Dermis blood vessel endothelial cell (primary cell): ENCODE results near the gene PPP1R16B. TPM values are rescaled to one million over a fixed set of nuclear protein-coding genes. Genes with fewer than 3 reads are reported as not detected.

ENCODE experiments used
- DNase-seq: peaks from one replicate; pipeline ENCODE4 v3.0.0; 2010
- total RNA-seq: library from RNA; depleted of rRNA; stranded (reverse); fragments of >200 nt; gene quantifications from 2 replicates; pipeline ENCODE4 v1.2.3, GENCODE V29; 2014

The PPP1R16B gene
- total RNA-seq, 1 donor from 2014 or later = 247 TPM

DNA sequence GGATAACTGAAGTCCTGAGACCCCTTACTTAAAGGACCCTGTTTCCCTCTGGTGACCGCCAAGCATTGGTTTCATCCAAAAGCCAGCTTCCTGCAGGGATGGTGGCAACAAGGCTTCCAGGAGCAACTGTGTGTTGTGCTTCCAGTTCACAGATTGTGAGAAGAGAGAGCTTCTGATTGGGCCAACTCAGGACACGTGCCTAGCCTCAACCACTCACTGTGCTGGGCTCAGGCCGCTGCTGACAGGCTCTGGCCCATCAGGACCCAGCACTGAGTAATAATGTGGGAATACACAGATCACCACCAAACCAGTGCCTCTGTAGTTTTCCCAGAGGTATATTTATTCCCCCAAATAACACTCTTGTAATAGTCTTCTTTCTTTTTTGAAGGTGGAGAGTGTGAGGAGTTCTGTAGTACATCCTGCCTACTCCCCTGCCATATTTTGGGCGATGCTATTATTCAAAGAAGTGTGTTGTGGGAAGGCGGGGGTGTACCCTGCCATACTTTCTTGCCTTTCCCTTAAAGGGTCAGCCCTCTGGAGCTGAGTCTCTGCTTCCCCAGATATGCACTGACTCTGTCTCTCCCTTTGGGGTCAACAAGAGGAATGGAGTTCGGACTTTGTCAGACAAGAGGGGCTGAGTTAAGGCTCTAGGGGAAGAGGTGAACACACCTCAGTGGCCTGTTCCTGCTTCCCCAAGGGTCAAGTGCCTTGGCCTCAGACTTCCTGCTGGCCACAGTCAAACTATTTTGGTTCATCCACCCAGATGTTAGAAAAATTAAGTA is 23.2 kb downstream of the PPP1R16B start:
- peak; percentile 41 for DNase-seq

DNA sequence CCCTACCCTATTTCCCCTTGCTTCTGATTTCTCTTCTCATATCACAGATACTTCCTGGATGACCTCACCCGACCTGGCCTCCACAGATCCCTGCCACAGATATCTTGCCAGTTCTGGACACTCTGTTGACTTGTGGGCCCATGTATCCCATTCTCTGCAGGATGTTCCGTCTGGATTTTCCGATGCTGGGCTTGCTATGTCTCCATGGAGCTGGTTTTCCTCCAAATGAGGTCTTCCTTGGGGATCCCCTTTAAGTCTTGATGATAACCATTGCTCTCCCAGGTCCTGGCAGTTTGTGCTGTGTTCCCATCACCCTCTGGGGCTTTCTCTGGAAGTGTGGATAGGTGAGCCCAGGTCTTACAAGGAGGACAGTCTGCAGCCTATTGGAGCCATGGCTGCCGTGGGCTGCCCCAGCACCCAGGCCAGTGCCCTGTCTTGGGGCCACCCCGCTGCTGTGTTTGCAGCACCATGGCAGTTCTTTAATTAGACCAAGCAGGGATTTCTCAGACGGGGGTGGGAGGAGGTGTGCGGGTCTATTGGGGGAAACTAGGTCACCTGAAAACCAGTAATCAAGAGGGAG is 23.9 kb downstream of the PPP1R16B start:
- DNase-seq = peak; percentile 49

DNA sequence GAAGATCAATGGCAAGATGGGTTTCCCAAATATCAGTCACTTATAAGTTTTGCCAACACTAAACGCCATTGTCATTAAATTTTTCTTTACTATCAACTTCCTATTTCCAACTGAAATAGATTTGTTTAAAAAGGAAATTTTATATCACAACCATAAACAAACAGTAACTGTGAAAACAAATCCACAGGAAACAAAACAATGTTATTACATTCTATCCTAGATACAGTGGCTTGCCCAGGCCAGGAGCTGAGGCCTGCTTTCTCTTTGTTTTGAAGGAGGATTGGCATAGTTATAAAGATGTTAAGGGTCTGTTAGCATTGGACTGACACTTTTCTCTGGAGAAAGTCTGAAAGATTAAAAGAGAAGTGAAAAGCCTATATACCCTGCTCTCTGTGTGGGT is 24.9 kb downstream of the PPP1R16B start:
- DNase-seq = peak; percentile 37

DNA sequence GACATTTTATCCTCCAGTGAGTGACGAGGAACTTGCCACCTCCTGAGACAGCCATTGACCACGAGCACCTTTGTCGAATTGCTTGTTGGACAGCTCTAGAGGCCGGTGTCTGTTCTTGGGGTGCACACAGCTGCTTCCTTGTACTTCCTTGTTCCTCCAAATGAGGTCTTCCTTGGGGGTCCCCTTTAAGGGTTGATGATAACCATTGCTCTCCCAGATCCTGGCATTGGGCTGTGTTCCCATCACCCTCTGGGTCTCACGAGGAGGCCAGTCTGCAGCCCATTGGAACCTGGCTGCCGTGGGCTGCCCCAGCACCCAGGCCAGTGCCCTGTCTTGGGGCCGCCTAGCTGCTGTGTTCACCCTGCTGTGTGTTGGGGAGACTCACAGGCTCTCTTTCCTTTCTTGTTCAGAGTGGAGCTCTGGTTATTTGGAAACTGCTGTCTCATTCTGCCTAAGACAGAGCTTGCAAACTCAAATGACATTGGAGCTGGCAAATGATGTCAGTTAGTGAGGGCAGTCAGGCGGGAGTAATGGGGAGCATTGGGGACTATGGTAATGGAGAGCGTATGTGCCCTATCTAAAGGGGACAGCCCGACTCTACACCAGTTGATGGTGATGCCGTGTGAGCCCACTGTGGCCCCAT is 25.7 kb downstream of the PPP1R16B start:
- DNase-seq = no peak

DNA sequence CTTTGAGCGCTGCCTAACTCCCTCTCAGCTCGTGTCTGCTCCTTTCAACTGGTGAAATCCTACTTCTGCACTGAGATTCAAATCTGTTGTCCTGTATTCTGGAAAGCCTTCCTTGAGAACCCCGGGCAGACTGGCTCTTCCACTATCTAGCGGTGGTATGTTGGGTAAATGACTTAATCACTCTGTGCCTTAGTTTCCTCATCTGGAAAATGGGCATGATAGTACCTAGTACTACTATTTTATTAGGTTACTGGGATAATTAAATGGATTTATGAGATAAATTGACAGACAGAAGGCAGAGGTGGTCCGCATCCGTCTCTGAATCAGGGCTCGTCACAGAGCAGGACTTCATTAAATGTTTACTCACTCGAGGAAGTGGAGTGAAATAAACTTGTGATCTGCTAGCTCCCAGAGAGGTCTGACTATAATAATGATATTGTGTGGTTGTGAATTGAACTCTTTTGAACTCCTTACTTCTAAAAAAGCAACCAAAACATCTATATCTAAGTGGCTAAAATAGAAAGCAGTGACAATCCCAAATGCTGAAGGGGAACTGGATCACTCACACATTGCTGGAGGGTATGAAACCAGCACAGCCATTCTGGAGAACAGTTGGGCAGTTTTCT is 26.6 kb downstream of the PPP1R16B start:
- DNase-seq = no peak

DNA sequence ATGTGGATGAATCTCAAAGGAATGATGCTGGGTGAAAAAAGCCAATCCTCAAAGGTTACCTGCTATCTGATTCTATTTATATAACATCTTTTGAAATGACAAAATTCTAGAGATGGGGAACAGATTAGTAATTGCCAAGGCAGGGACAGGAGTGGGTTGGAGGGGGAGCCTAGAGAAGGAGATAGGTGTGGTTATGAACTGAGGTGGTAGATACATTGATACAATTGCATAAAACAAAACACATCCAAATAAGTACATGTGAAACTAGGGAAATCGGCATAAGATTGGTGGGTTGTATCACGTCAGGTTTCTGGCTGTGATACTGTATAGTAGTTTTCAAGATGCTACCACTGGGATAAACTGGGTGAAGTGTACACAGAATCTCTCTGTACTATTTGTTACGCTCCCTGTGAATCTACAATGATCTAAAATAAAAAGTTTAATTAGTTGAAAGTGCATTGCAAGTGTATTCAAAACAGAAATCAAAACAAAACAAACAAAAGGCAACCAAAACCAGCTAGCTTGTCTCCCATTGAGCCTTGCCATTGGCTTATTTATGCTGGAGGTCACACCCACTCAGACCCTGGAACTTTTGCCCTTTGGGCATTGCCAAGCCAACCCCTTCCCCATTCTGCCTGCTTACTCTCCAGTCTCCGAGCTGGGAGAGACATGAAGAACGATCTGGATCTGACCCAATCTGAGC is 27.8 kb downstream of the PPP1R16B start:
- DNase-seq = no peak

DNA sequence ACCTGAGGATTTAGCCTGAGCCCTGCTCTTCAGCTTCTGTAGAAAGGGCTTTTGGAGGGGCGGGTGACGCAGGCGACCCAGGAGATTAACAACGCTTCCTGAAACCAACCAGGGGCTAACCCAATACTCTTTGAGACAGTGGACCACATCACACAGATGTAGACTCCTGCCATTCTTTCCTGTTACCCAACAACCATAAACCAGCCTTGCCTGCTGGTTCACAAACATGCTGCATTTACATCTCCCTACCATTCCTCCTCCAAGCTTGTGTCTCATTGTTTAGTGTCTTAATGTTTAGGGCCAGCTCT is 28.3 kb downstream of the PPP1R16B start:
- DNase-seq = no peak

DNA sequence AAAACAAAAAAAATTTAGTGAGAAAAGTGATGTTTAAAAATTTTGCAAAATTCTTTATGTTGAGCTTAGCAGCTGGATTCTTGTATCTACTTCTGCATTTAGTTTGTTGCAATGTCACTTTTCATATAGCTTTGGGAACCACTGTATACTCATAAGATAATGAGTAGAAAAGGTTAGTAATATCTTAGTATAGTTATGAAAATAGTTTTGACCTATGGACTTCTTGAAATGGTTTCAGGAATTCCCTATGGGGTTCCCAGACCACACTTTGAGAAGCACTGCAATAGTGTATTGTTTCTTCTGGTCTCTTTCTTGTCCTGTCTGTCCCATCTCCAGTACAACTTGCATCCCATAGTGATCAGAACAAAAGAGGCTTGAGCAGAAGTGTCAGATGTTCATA is 29.4 kb downstream of the PPP1R16B start:
- no peak for DNase-seq

DNA sequence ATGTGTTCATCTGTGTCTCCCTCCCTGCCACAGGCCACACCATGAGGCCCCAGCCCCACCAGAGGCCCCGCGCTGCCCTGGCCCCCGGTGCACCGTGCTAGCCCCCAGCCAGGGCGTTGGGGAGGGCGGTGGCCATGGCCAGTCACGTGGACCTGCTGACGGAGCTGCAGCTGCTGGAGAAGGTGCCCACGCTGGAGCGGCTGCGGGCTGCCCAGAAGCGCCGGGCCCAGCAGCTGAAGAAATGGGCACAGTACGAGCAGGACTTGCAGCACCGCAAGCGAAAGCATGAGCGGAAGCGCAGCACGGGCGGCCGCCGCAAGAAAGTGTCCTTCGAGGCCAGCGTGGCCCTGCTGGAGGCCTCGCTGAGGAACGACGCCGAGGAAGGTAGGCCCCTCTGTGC is 30.3 kb downstream of the PPP1R16B start:
- DNase-seq = no peak

DNA sequence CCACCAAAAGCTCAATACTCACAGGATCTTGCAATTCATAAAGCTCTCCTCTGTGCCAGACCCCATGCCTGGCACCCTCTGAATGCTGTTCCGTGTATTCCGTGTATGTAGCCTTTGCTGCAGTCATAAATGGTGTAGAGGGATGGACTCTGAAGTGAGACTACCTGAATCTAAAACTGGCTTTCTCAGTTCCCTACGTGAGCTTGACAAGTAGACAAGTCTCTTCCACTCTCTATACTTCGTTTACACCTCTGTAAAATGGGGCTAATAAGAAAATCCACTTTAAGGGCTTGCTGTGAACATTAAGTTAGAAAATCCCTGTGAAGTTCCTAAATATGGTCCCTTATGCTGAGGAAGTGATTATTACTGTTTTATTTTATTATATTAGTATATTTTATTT is 31.5 kb downstream of the PPP1R16B start:
- DNase-seq = no peak

DNA sequence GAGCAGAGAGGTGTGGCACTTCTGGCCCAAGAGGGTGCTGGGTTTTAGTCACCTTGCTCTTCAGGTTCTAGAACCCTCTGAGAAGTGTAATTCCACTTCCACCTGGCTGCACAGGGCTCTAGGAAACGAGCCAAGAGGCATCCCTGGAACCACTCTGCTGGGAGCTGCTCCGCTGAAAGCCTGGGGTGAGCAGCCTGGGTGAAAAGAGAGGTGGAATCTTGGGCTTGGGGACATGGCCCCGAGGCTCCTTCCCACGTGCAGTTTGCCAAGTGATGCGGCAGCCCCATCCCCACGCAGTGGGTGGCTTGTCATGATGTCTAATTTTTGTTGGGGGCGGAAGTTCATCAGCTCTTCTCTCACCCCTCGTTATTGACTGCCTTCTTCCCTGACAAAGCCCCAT is 32.8 kb downstream of the PPP1R16B start:
- no peak for DNase-seq

DNA sequence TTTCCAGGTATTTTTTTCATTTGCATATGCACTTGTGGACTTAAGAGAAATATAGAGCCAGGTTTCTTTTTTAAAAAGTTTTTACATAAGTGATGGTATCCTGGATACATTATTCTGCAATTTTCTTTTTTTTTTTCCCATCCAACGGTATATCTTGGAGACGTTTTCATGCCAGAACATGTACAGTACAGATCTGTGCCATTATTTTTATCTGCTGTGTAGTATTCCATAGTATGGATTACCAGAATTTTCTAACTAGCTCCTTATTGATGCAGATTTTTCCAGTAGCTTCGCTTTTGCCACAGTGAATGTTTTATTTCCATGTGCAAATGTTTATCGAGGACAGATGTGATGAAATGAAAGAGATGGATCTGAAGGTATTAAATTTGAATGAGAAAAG is 34.1 kb downstream of the PPP1R16B start:
- no peak for DNase-seq

DNA sequence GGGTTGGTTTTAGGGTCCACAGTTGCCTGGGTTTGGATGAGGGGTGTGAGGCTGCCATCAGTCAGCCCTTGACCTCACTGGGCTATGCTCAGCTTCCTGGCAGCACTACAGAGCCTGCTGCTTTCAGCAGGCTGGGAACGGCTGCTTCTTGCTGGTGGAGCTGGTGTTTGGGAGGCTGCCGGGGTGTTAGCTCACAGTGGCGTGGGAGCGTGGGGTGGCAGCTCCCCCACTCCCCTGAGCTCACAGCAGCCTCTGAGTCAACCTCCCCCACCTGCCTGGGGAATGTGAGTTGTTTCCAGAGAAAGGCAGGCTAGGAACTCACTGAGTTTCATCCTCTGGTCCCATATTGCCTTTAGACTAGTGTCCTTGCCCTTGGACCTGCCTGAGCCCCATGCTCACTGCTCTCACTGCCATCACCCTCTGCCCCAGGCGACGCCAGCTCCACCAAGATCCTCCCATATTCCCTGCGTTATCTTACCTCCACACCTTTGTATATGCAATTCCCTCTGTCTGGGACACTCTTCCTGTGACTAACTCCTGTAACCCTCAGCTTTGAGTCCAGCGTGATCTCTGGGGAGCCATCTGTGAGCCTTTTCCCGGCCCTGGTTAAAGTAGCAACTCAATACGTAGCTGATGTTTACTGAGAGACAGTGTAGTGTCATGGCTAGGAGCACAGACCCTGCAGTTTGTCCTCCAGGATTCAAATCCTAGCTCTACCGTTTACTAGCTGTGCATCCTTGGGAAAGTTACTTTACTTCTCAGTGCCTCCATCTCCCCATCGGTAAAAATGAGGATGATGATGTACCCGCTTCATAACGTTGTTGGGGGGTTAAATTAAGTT is 34.8 kb downstream of the PPP1R16B start:
- DNase-seq = peak; percentile 64

DNA sequence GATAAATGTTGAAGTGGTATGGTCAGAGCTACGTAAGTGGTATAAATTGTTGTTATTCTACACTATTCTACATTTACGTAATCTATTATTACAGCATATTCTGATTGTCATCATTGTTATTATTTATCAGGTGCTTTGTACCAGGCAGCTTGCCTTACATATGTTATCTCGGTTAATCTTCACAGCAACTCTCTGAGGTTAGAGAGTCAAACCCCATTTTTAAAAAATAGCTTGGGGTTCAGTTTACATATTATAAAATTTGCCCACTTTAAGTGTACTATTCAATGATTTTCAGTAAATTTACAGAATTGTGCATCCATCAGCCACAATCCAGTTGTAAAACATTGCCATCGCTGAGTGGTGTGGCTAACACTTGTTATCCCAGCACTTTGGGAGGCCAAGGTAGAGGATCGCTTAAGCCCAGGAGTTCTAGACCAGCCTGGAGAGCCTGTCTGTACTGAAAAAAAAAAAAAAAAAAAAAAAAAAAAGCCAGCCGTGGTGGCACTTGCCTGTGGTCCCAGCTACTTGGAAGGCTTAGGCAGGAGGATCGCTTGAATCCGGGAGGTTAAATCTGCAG is 35.5 kb downstream of the PPP1R16B start:
- DNase-seq = no peak

DNA sequence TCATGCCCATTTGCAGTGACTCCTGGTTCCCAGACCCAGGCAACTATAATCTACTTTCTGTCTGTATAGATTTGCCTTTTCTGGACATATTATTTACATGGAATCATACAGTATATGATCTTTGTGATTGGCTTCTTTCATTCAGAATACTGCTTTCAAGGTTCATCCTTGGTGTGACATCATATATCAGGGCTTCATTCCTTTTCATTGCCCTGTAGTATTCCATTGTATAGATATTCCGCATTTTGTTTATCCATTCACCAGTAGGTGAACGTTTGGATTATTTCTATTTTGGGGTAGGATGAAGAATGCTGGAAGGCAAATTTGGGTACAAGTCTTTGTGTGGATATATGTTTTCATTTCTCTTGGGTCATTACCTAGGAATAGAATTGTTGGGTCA is 36.1 kb downstream of the PPP1R16B start:
- DNase-seq = no peak

DNA sequence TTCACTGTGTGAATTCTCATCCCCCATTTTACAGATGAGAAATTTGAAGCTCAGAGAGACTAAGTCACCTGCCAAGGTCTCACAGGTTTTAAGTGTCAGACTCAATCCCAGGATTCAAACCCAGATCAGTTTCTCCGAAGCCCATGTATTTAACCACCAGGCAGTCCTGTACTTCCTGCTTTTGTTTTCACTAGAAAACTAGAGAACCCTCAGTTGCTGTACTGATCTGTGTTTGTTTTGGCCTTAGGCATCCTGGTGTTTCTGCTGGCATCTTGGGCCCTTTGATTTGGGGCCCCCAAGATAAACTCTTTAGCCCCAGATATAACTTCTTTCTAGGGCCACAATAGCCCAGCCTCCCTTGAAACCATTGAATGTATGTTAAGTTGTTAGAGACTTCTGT is 36.5 kb downstream of the PPP1R16B start:
- DNase-seq = peak; percentile 54

DNA sequence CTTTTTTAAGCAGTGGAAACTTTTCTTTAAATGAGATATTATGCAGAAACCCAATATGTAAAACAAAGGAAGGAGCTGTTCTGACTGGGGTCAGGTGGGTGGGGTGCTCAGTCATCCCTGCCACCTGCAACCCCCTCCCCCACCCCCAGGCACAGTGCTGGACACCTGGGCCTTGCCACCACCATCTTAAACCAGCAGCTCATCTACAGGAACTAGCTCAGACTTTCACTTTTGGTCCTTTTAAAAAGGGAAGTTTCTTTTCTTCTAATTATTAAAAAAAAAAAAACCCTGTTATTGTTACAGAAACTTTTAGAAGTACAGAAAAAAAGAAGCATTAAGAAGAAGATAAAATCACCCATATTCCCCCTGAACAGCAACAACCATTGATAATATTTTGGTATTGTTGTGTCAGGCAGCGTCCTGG is 37.1 kb downstream of the PPP1R16B start:
- peak; percentile 42 for DNase-seq

DNA sequence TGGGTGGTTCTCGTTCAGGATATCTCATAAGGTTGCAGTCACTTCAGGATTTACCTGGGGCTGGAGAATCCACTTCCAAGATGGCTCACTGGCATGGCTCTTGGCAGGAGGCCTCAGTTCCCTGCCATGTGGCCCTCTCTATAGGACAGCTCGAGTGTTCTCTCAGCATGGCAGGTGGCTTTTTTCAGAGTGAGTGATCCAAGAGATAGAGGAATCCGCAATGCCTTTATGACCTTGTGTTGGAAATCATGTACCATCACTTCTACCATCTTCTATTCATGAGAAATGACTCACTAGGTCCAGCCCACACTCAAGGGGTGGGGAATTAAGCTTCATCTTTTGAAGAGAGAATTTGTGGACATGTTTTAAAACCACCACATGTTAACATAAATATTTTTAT is 37.8 kb downstream of the PPP1R16B start:
- DNase-seq = no peak

DNA sequence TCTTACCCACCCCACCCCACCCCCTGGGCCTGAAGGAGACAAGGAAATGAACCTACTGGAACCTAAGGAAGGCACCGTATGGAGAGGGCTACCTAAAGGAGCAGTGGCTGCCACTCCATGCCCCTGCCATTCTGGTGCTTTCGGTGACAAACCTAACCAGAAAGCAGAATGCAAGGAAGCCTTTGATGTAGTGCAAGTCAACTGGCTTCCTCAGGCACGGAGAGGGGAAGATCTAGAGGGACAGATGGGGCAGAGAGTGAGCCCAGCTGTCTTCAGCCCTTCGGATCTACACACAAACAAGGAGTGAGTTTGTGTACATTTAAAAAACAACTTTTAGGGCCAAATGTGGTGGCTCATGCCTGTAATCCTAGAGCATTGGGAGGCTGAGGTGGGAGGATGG is 39.5 kb downstream of the PPP1R16B start:
- DNase-seq = no peak

DNA sequence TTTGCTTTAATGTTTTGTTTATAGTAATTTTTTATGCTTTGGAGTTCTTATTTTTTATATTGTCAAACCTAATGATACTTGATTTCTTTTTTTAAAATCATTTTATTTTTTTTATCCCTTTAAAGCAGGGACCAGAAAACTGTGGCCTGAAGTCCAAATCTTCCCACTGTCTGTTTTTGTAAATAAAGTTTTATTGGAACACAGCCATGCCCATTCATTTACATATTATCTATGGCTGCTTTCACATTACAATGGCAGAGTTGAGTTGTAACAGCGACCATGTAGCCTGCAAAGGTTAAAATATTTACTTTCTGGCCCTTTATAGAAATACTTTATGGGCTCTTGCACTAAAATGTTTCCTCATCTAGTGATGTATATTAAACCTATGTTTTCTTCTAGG is 42.3 kb downstream of the PPP1R16B start:
- no peak for DNase-seq

DNA sequence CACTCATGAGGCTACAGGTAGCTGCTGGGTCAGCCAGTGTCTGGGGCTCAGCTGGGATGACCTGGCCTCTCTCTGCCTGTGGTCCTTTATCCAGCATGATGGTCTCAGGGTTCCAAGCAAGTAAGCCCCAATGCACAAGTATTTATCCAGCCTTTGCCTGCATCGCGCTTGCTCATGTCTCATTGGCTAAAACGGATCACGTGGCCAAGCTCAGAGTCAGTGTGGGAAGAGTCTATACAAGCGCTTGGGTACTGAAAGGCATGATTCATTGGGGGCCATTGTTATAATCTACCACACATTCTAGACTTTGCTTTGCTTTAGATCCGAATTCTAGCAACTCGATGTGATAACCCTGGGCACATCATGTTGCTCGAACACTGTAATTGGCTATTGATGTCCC is 48.3 kb downstream of the PPP1R16B start:
- no peak for DNase-seq

DNA sequence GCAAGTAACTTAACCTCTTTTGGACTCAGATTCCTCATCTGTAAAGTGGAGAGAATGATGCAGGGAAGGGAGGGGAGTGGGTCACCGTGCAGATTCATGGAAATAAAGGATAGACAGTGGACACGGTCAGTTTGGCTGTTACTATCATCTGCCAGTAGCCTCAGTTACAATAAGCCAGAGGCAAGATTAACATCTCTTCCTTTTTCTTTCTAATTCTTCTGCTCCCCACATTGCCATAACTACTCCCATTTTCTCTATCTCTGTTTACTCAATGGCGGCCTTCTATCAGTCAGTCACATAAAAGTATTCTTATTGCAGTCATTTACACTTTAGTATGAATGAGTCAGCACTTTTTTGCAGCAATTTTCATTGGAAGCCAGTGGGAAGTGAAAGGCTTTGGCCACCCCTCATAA is 49.2 kb downstream of the PPP1R16B start:
- no peak for DNase-seq
